Stimulated activated CD4-positive, alpha-beta T cell treated with anti-CD3 and anti-CD28 coated beads, Interleukin-1b, Interleukin-23, amount 100 ng/mL, for 24 hours (primary cell): ENCODE results near the gene GORASP2.

Source experiments
- DNase-seq, 4 experiments: peaks; one replicate each; pipeline ENCODE4 v3.0.0-alpha.2; 2020; ENCODE audit warnings: low read depth in 4 of 4, low spot score in 1 of 4

Gene GORASP2

DNA sequence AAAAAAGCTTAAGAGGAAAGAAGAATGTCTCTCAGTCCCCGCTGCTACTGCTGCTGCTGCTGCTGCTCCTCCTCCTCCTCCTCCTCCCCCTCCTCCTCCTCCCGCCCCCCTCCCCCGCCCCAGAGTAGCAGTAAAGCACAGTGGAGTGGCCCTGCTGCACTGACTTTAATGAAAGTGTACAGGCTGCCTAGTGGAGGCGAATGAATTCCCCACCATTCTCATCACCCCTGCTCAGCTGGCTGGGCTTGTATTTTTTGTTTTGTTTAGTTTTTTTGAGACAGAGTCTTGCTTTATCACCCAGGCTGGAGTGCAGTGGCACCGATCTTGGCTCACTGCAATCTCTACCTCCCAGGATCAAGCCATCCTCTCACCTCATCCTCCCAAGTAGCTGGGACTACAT, 34.3 kb downstream of the GORASP2 start:
- DNase-seq = no peak

DNA sequence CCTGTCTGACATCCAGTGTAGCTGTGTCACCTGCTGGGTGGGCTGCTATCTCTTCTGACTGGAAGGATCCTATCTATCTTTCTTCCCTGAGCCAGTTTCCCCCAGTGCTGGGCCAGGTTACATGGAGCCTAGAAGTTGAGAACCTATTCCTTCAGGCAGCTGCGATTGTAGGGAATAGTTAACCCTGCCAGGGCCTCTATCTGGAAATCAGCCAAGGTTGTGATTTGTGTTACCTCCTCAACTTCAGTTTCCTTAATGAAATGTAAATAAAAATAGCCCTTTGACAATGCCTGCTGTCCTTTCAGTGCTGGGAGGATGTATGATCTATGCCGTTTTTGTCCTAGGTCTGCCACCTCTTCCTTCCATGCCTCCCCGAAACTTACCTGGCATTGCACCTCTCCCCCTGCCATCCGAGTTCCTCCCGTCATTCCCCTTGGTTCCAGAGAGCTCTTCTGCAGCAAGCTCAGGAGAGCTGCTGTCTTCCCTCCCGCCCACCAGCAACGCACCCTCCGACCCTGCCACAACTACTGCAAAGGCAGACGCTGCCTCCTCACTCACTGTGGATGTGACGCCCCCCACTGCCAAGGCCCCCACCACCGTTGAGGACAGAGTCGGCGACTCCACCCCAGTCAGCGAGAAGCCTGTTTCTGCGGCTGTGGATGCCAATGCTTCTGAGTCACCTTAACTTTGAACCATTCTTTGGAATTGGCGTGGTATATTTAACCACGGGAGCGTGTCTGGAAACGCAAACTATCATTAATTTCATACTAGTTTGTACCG, 36.6 kb downstream of the GORASP2 start:
- no peak for DNase-seq

DNA sequence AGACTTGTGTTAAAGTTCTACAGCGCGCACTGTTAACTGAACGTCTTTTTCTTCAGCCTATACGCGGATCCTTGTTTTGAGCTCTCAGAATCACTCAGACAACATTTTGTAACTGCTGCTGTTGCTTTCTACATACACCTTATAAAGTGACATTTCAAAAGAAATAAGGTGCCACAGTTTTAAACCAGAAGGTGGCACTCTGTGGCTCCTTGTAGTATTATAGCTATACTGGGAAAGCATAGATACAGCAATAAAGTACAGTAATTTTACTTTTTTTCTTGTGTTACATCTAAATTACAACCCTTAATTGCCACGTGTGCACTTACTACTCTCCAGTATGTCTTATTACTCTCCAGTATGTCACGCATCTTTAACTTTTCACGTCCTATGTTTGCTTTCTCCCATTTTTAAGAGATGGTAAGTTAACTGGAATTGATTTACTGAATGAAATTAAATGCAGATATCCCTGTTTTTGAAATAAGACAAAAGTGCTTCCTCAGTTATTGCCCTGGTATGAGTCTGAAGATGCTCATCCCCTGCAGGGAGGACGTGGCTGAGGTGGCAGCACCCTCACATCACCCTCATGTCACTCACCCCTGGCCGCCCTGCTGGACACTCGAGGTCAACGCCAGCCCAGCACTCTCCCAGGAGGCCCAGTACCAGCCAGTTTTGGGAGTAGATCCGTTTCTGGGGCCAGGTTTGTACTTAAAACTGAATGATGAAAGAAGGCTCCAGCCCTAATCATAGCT, 37.8 kb downstream of the GORASP2 start:
- DNase-seq = no peak

DNA sequence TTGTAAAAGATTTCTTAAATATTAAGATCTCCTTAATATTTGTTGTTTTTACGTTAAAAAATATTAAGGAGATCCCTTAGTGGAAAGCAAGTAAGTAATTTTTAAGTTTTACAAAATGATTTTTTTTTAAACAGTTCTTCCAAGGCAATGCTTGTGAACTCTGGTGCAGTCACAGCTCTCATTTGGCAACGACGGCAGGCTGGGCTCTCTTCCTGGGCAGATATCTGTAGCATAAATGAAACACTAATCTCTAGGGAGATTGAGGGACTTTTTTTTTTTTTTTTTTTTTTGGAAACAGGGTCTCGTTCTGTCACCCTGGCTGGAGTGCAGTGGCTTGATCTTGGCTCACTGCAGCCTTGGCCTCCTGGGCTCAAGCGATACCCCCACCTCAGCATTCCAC, 38.5 kb downstream of the GORASP2 start:
- no peak for DNase-seq

DNA sequence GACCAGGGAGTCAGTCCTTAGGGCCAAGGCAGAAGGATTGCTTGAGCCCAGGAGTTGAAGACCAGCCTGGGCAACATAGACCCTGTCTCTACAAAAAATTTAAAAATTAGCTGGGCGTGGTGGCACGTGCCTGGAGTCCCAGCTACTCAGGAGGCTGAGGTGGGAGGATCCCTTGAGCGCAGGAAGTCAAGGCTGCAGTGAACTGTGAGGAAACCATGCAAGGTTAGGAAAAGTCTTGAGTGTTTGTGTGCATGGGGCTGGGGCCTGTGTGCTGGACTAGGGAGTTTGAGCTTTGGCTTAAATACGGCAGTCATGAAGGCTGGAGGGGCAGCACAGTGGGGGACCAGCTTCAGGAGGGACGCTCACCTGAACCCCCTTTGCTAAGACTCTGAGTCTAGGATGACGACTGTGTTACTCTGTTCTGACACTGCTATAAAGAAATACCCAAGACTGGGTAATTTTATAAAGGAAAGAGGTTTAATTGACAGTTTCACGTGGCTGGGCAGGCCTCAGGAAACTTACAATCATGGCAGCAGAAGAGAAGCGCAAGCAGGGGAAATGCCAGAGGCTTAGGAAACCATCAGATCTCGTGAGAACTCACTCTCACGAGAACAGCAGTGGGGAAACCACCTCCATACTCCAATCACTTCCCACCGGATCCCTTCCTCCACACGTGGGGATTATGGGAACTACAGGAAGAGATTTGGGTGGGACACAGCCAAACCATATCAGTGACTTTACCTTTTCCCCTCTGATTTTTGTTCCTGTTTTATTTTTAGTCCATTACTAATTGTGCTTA, 39.4 kb downstream of the GORASP2 start:
- no peak for DNase-seq

DNA sequence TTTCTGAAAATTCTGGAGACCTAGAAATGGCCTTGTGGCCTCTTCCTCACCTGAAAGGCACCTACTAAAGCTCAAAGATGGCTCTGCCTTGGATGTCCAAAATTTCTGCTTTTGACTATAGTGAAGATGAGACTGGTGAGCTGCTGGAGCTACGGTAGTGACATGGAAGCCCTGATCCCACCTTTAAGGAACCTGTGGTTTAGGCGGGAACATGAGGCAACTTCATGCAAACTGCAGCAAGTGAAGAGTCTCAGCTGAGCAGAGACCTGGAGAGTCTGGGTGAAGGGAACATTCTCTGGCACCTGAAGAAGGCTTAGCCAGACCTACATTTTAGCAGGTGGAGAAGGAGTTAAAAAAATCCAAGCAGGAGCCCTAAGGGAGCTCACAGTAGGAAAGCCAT, 40.0 kb downstream of the GORASP2 start:
- no peak for DNase-seq

DNA sequence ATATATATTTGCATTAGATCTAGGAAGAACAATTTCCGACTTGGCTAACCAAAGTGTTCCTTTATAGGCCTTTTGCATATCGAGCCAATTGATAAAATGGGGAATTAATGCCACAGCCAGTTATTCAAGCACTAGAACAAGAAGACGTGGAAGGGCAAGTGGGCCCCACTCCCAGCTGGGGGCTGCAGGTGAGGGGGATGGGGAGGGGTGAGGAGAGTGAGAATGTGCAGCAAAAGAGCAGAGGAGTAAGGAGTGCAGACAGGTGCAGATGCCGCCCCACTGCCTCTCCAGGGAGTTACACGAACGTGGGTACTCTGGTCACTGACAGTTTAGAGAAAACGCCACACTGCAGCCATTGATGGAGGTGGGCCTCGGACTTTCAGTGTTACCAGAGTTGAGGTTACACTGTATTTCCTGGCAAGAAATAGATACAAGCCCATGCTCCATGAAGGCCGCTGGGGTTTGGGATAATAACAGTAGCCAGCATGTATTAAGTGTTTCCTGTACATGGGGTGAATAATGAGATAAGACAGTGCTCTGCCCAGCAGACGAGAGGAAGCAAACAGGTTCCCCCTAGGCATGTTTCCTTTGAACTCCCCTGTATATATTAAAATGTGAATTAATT, 40.9 kb downstream of the GORASP2 start:
- no peak for DNase-seq

DNA sequence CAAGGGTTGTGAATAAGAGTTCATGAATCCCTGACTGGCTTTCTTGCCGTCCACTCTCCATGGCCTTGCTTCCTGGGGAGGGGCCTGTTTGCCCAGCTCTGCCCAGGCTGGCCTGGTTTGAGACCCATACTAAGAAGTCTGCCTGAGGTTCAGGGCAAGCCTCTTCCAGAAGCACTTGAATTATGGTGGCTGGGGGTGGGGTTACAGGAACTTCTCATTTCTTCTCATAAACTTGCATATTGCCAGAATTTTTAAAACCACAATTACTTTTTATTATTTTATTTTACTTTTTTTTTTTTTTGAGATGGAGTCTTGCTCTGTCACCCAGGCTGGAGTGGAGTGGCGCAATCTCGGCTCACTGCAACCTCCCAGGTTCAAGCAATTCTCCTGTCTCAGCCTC, 42.0 kb downstream of the GORASP2 start:
- no peak for DNase-seq

DNA sequence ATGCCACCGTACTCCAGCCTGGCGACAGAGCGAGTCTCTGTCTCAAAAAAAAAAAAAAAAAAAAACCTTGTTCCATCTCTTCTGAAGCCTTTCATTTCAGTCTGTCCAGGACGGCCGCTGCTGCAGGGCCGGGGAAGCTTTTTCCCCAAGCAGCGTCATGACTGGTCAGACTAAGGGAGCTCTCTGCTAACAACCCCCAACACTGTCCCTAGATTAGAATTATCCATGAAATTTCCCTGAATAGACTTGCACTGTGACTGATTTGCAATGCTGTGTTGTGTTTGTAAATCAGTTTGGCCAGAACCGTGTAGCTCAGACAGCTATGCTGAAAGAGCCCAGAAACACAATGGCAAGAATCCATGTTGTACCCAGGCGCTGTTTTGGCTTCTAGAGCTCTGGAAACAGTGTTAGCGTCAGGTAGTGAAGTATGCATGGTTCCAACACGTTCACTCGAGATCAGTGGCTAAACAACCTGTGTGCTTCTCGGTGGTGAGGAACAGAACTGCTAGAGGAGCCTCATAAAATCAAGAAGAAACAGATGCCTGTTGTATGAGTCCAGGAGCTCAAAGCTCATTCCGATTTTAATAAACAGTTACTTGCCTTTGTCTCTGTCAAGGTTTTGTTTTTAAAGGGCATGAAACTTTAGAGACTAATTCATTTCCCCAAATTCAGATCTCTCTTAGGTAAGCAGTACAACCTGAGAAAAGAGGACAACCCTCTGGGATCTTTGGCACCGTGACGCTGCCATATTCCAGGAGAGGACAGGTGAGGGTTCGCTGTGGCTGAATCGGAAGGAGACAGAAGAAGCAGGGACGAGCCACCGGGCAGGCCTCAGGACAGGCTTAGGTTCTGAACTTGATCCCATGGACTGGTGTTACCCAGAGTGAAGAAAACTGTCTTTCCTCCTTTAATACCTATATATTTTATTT, 43.5 kb downstream of the GORASP2 start:
- DNase-seq = no peak

DNA sequence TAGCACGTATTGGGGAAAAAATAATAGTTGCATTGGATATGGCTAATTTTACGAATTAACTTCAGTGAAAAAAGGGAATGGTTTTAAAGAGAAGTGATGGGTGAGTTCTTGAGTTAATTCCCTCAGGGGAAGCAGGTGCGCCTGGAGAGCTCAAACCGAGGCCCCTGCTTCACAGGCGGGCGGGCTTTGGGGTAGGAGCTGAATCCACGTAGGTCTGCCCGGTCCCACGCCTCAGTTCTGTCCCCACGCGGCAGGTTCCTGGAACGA, 44.1 kb downstream of the GORASP2 start:
- DNase-seq = no peak

DNA sequence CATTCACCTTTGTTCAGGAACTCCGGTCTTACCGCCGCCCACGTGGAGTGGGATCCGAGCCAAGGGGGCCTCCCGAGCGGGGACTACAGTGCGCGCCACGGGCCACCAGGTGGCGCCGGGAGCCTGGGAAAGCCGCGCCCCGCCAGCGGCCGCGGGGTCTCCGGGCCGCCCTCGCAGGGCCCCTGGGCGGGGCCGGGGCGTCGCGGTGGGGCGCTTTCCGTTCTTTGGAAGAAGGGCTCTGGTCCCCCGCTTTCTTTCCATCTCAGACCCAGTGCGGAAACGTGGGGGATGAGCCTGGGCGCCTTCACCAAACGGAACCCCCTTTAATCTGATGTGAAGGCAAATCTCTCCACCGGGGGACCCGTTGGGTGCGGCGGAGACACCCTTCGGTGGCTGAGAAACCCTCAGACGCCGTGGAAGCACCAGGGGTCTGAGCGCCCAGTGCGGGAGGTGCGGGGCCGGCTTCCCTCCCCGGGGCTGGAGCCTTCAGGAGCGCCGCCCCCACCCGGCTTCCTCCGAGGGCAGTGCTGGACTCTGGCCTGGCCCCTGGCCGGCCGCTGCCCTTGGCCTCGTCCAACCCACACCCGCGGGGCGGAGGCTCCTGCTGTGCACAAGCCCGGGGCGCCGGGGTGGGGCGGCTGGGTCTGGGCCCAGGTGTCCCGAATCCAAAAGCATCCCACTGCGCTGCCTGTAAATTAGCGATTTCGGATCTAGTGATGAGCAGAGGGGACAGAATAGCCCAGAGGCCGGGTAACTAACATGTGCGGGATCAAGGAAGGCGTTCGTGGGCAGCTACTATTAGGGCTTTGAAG, 44.6 kb downstream of the GORASP2 start:
- DNase-seq = peak; percentile 64 to 81 (median 78)

DNA sequence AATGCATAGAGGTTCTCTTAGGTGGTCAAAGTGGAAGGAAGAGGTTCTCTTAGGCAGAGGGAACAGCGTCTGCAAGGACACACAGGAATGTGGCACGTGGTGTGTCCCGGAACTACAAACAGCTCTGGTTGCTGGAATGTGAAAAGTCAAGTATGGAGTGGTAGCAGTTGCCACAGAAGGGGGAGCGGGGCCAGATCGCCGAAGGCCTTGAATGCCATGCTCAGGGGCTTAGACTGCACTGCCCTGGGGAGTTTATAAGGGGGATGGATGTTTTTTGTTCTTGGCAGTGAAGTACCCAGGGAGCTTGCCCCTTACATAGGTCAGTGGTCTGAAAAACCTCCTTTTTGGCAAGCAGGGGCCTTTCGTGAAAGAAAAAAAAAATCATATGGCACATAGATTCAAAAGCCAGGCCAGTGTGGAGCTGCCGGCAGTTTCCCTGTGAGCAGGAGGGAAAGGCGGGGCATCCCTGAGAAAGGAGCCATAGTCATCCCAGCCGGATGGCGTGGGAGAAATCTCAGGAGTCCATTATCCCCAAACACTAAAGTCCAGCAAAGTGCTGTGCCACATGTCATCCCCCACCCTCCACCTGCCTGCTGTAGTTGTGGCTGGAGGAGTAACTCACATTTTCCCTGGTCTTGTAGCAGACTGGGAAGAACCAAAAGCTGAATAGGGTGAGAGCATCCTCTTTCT, 45.4 kb downstream of the GORASP2 start:
- no peak for DNase-seq

DNA sequence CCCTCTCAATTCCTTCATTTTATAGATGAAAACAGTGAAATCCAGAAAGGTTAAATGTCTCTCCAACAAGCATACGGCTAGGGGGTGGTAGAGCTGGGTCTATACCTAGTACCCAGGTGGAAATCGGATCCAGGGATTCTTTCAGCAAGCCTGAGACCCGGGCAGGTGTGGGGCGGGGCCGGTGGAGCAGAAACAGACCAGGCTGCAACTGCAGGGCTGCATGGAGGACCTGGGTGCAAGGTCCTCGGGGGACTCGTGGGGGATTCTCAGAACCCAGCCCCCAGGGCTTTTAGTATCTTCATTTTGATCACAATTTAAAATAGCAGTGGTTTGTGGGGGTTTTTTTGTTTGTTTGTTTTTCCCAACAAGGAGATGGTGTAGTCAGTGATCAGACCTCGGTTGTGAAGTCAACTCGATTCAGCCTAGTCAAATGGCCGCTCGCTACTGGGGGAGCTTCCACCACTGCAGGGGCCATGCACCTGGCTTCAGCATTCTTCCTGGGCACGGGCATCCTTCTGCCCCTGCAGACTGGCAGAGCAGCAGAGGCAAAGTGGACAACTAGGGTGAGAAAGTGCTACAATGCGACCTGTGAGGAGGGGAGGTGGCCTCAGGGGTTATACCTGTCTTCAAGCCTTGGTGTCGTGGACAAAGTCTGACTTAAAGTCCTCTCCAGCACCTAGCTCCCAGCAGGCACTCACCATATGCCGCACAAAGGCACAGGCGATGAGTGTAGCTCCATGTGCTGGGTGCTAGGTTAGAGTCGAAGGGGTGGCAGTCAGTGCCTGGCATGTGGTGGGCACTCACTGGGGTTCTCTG, 46.3 kb downstream of the GORASP2 start:
- DNase-seq = no peak

DNA sequence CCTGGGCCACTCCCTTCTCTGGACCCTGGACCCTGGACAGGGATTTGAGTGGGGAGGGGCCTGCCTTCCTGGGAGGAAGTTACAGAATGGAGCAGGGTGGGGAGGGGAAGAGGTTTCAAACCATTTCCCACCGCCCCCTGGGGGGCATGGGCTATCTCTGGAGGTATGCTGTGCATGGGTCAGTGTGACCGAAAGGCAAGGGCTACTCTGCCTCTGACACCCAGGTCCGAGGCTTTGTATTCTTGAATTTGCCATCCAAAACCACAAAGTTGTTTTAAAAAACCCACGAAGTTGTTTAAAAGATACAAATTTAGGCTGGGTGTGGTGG, 46.9 kb downstream of the GORASP2 start:
- DNase-seq = no peak

DNA sequence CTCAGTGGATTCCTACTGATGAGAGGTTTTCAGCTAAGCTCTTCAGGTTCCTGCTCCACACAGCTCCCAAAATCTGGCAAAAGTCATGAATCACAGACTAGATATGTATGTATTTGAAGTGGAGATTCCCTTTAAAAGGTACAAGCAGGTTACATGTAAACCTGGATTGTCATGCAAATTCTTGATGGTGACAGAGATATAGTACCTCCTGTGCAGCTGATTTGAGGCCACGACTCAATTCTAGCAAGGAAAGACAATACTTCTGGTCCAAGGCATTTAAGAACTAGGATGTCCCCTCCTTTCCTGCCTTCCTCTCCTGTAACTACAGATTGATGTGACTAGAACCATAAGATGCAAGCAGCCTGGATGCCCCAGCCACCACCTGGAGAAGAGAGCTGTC, 55.0 kb downstream of the GORASP2 start:
- DNase-seq = no peak

DNA sequence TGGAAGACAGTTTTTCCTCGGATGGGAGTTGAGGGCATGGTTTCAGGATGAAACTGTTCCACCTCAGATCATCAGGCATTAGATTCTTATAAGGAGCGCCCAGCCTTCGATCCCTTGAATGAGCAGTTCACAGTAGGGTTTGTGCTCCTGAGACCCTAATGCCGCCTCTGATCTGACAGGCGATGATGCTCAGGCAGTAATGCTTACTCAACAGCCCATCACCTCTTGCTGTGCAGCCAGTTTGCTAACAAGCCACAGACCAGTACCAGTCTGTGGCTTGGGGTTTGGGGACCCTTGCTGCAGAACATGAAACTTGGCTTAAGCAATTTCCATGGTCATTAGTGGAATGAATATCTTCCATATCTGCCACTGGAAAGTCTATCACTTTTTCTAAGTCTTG, 56.4 kb downstream of the GORASP2 start:
- DNase-seq = no peak

DNA sequence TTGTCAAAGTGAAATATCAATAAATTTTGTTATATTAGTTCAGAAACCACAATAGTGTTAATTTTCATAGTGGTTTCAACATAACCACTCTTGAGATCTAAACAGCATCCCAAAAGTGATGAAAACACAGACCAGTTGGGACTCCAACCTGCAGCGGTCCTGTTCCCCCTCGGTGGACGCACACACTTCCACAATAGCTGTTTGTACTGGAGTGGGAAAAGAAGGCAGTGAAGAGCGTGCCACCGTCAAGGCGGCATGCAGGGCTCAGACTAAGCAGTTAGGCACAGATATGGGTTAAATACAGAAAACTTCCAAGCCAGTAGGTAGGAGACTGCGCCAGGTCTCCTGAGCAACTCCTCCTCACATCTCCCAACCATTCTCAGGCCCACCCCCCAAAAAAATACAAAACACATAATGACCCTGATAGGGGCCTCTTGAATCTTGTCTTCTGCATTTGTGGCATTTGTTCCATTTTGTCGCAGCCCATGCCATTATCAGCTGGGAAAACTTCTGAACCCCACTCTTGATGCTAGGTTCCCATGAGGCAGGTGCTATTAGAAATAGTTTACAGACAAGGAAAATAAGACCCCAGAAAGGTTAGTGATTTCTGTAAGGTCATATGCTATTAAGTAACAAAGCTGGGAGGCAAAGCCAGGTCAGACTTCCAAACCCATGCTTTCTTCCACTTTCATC, 57.7 kb downstream of the GORASP2 start:
- no peak for DNase-seq
